Activated naive CD4-positive, alpha-beta T cell treated with anti-CD3 and anti-CD28 coated beads, Interleukin-2, amount 50 U/mL, for 24 hours (primary cell): ENCODE measurements around the gene UGT1A10.

Experiments used
- H3K27ac Mint-ChIP-seq: one replicate; pipeline ENCODE4 v1.8.0; 2021; ENCODE audit warnings: mild to moderate bottlenecking, mixed read lengths
- H3K27me3 Mint-ChIP-seq: one replicate; pipeline ENCODE4 v1.8.0; 2021; ENCODE audit warnings: mixed read lengths
- H3K36me3 Mint-ChIP-seq: one replicate; pipeline ENCODE4 v1.8.0; 2021; ENCODE audit warnings: mixed read lengths
- H3K4me1 Mint-ChIP-seq: one replicate; pipeline ENCODE4 v1.8.0; 2021; ENCODE audit warnings: mixed read lengths
- H3K4me3 Mint-ChIP-seq: one replicate; pipeline ENCODE4 v1.8.0; 2021; ENCODE audit warnings: mild to moderate bottlenecking, mixed read lengths
- H3K9me3 Mint-ChIP-seq: one replicate; pipeline ENCODE4 v1.8.0; 2021; ENCODE audit warnings: mixed read lengths

The UGT1A10 gene

GRCh38 chr2:233761040-233761769, 125.0 kb downstream of the UGT1A10 start:
- no peaks in the 10 kb centered on the region for H3K4me1 Mint-ChIP-seq
- no peak overlapping the region for H3K27ac Mint-ChIP-seq
- H3K4me3 Mint-ChIP-seq = no peak overlapping the region
- no peaks in the 10 kb centered on the region for H3K9me3 Mint-ChIP-seq
- peaks cover 4% of the 10 kb centered on the region for H3K27me3 Mint-ChIP-seq
- no peaks in the 10 kb centered on the region for H3K36me3 Mint-ChIP-seq

- Mint-ChIP-seq H3K36me3 (no peaks in the 10 kb centered on the region), H3K4me1 (no peaks in the 10 kb centered on the region), H3K27me3 (peaks cover 11% of the 10 kb centered on the region), H3K4me3 (no peak overlapping the region), H3K9me3 (no peaks in the 10 kb centered on the region), H3K27ac (no peak overlapping the region)
Measured at GRCh38 chr2:233764264-233764663, 128.0 kb downstream of the UGT1A10 start.

GRCh38 chr2:233764761-233765160, 128.5 kb downstream of the UGT1A10 start:
- Mint-ChIP-seq H3K4me3 (no peak overlapping the region), H3K4me1 (no peaks in the 10 kb centered on the region), H3K36me3 (no peaks in the 10 kb centered on the region), H3K27ac (no peak overlapping the region), H3K9me3 (no peaks in the 10 kb centered on the region), H3K27me3 (peaks cover 12% of the 10 kb centered on the region)

GRCh38 chr2:233766416-233766815, 130.2 kb downstream of the UGT1A10 start:
- H3K4me1 Mint-ChIP-seq = no peaks in the 10 kb centered on the region
- no peaks in the 10 kb centered on the region for H3K36me3 Mint-ChIP-seq
- no peak overlapping the region for H3K27ac Mint-ChIP-seq
- no peaks in the 10 kb centered on the region for H3K9me3 Mint-ChIP-seq
- H3K27me3 Mint-ChIP-seq = peaks cover 12% of the 10 kb centered on the region
- H3K4me3 Mint-ChIP-seq = no peak overlapping the region

- Mint-ChIP-seq H3K27me3 (peaks cover 12% of the 10 kb centered on the region), H3K4me1 (no peaks in the 10 kb centered on the region), H3K9me3 (no peaks in the 10 kb centered on the region), H3K36me3 (no peaks in the 10 kb centered on the region), H3K27ac (no peak overlapping the region), H3K4me3 (no peak overlapping the region)
Measured at GRCh38 chr2:233768076-233768475, 131.8 kb downstream of the UGT1A10 start.

- no peak overlapping the region for H3K4me3 Mint-ChIP-seq
- peaks cover 11% of the 10 kb centered on the region for H3K27me3 Mint-ChIP-seq
- H3K9me3 Mint-ChIP-seq = no peaks in the 10 kb centered on the region
- no peaks in the 10 kb centered on the region for H3K4me1 Mint-ChIP-seq
- H3K36me3 Mint-ChIP-seq = no peaks in the 10 kb centered on the region
- H3K27ac Mint-ChIP-seq = no peak overlapping the region
Measured at GRCh38 chr2:233769260-233769659, 133.0 kb downstream of the UGT1A10 start.

- Mint-ChIP-seq H3K9me3 (no peaks in the 10 kb centered on the region), H3K36me3 (peaks cover 2% of the 10 kb centered on the region), H3K27ac (no peak overlapping the region), H3K4me3 (no peak overlapping the region), H3K4me1 (no peaks in the 10 kb centered on the region), H3K27me3 (peaks cover 9% of the 10 kb centered on the region)
Measured at GRCh38 chr2:233772153-233772552, 135.9 kb downstream of the UGT1A10 start.

- H3K27ac Mint-ChIP-seq = no peak overlapping the region
- peaks cover 2% of the 10 kb centered on the region for H3K36me3 Mint-ChIP-seq
- no peaks in the 10 kb centered on the region for H3K9me3 Mint-ChIP-seq
- no peak overlapping the region for H3K4me3 Mint-ChIP-seq
- peaks cover 7% of the 10 kb centered on the region for H3K27me3 Mint-ChIP-seq
- no peaks in the 10 kb centered on the region for H3K4me1 Mint-ChIP-seq
Measured at GRCh38 chr2:233772583-233772982, 136.3 kb downstream of the UGT1A10 start.

GRCh38 chr2:233773854-233774253, 137.6 kb downstream of the UGT1A10 start:
- H3K27ac Mint-ChIP-seq = no peak overlapping the region
- H3K4me3 Mint-ChIP-seq = no peak overlapping the region
- H3K4me1 Mint-ChIP-seq = no peaks in the 10 kb centered on the region
- peaks cover 2% of the 10 kb centered on the region for H3K36me3 Mint-ChIP-seq
- H3K9me3 Mint-ChIP-seq = no peaks in the 10 kb centered on the region
- H3K27me3 Mint-ChIP-seq = peaks cover 8% of the 10 kb centered on the region

- Mint-ChIP-seq H3K4me3 (no peak overlapping the region), H3K36me3 (peaks cover 2% of the 10 kb centered on the region), H3K9me3 (no peaks in the 10 kb centered on the region), H3K27me3 (peaks cover 11% of the 10 kb centered on the region), H3K4me1 (no peaks in the 10 kb centered on the region), H3K27ac (no peak overlapping the region)
Measured at GRCh38 chr2:233775414-233775813, 139.2 kb downstream of the UGT1A10 start.

GRCh38 chr2:233778030-233778429, 141.8 kb downstream of the UGT1A10 start, which contains the start of gene MROH2A:
TSS of gene MROH2A (plus strand) at chr2:233778330. CDS start at chr2:233779359, 1,029 bp downstream.
- Mint-ChIP-seq H3K36me3 (peaks cover 2% of the 10 kb centered on the region), H3K27ac (no peak within 1 kb of the TSS), H3K27me3 (peaks cover 18% of the 10 kb centered on the region)

GRCh38 chr2:233779722-233780121, 143.5 kb downstream of the UGT1A10 start:
- no peak overlapping the region for H3K27ac Mint-ChIP-seq
- H3K36me3 Mint-ChIP-seq = peaks cover 2% of the 10 kb centered on the region
- H3K9me3 Mint-ChIP-seq = peaks cover 10% of the 10 kb centered on the region
- no peaks in the 10 kb centered on the region for H3K4me1 Mint-ChIP-seq
- peaks cover 18% of the 10 kb centered on the region for H3K27me3 Mint-ChIP-seq
- no peak overlapping the region for H3K4me3 Mint-ChIP-seq

More at GRCh38 chr2:233778030-233778429, 141.8 kb downstream of the UGT1A10 start, which contains the start of gene MROH2A:
- H3K4me1 Mint-ChIP-seq = no peaks in the 10 kb centered on the region
- no peak within 1 kb of the TSS for H3K4me3 Mint-ChIP-seq
- H3K9me3 Mint-ChIP-seq = peaks cover 10% of the 10 kb centered on the region

- Mint-ChIP-seq H3K4me1 (no peaks in the 10 kb centered on the region), H3K36me3 (peaks cover 2% of the 10 kb centered on the region), H3K9me3 (peaks cover 10% of the 10 kb centered on the region), H3K27me3 (peaks cover 20% of the 10 kb centered on the region), H3K27ac (no peak overlapping the region), H3K4me3 (no peak overlapping the region)
Measured at GRCh38 chr2:233780771-233781170, 144.5 kb downstream of the UGT1A10 start.

GRCh38 chr2:233789554-233789953, 153.3 kb downstream of the UGT1A10 start:
- no peaks in the 10 kb centered on the region for H3K4me1 Mint-ChIP-seq
- H3K27ac Mint-ChIP-seq = no peak overlapping the region
- no peaks in the 10 kb centered on the region for H3K9me3 Mint-ChIP-seq
- no peak overlapping the region for H3K4me3 Mint-ChIP-seq
- H3K27me3 Mint-ChIP-seq = peaks cover 7% of the 10 kb centered on the region
- H3K36me3 Mint-ChIP-seq = no peaks in the 10 kb centered on the region

GRCh38 chr2:233791151-233791882, 155.1 kb downstream of the UGT1A10 start:
- Mint-ChIP-seq H3K36me3 (no peaks in the 10 kb centered on the region), H3K4me1 (no peaks in the 10 kb centered on the region), H3K27me3 (peaks cover 1% of the 10 kb centered on the region), H3K27ac (no peak overlapping the region), H3K9me3 (no peaks in the 10 kb centered on the region), H3K4me3 (no peak overlapping the region)

GRCh38 chr2:233791883-233792329, 155.7 kb downstream of the UGT1A10 start:
- no peak overlapping the region for H3K4me3 Mint-ChIP-seq
- no peaks in the 10 kb centered on the region for H3K9me3 Mint-ChIP-seq
- no peaks in the 10 kb centered on the region for H3K27me3 Mint-ChIP-seq
- H3K4me1 Mint-ChIP-seq = no peaks in the 10 kb centered on the region
- no peak overlapping the region for H3K27ac Mint-ChIP-seq
- H3K36me3 Mint-ChIP-seq = no peaks in the 10 kb centered on the region
